ENCODE measurements around the gene SPATS2L.

DNA sequence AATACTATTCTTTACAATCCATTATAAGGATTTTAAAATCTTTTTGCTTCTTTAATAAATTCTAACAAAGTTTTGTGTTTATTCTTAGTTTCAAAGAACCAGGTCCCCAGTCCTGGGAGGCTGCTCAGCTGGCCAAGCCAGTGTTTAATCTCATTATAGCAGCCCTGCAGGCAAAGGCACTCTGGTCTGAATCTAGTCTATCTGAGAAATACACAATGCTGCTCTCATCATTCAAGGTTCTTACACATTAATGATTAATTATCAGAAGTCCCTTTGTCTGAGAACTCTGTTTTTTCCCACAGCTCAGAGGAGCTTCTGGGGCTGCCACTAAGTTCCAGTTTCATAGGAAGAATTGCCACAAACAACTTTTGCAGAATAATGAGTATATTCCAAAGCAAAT is 175.7 kb downstream of the SPATS2L start:
- no peak for TF ChIP-seq EZH2 (IDR thresholded peaks at IDR 0.05; ENCODE audit: low read length, unreplicated experiment)
- TF ChIP-seq, protein P1, sequence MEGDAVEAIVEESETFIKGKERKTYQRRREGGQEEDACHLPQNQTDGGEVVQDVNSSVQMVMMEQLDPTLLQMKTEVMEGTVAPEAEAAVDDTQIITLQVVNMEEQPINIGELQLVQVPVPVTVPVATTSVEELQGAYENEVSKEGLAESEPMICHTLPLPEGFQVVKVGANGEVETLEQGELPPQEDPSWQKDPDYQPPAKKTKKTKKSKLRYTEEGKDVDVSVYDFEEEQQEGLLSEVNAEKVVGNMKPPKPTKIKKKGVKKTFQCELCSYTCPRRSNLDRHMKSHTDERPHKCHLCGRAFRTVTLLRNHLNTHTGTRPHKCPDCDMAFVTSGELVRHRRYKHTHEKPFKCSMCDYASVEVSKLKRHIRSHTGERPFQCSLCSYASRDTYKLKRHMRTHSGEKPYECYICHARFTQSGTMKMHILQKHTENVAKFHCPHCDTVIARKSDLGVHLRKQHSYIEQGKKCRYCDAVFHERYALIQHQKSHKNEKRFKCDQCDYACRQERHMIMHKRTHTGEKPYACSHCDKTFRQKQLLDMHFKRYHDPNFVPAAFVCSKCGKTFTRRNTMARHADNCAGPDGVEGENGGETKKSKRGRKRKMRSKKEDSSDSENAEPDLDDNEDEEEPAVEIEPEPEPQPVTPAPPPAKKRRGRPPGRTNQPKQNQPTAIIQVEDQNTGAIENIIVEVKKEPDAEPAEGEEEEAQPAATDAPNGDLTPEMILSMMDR (conservative IDR thresholded peaks at IDR 0.05; ENCODE audit: low read depth, low read length): no peak
